GM03348 (cell line): ENCODE data around the gene TET2.
"Not testable (repeated sequence)": the region's sequence is repeated elsewhere in the genome, so short reads cannot be mapped to it uniquely, and the experiment has no call there.

Experiments
- DNase-seq: peaks from one replicate; pipeline ENCODE4 v3.0.0; 2012; ENCODE audit warnings: low spot score

TET2 gene

GRCh38 chr4:105291925-105292324, 145.2 kb downstream of the TET2 start:
- no peak for DNase-seq

GRCh38 chr4:105293360-105293759, 146.7 kb downstream of the TET2 start:
- no peak for DNase-seq

- DNase-seq = no peak
Observed at GRCh38 chr4:105296672-105297071, 150.0 kb downstream of the TET2 start.

- not testable (repeated sequence) for DNase-seq
Observed at GRCh38 chr4:105299027-105299426, 152.4 kb downstream of the TET2 start.

GRCh38 chr4:105304085-105304484, 157.4 kb downstream of the TET2 start:
- DNase-seq = no peak

GRCh38 chr4:105305019-105305836, 158.6 kb downstream of the TET2 start:
- DNase-seq = no peak

- DNase-seq = no peak
Observed at GRCh38 chr4:105306158-105306781, 159.6 kb downstream of the TET2 start.

GRCh38 chr4:105306820-105307219, 160.1 kb downstream of the TET2 start:
- DNase-seq = no peak

GRCh38 chr4:105318486-105318885, 171.8 kb downstream of the TET2 start:
- no peak for DNase-seq

- no peak for DNase-seq
Observed at GRCh38 chr4:105327222-105327621, 180.5 kb downstream of the TET2 start.

GRCh38 chr4:105327956-105328355, 181.3 kb downstream of the TET2 start:
- no peak for DNase-seq

GRCh38 chr4:105329081-105329480, 182.4 kb downstream of the TET2 start:
- DNase-seq = no peak
